ENCODE results near the gene ELN.

DNA sequence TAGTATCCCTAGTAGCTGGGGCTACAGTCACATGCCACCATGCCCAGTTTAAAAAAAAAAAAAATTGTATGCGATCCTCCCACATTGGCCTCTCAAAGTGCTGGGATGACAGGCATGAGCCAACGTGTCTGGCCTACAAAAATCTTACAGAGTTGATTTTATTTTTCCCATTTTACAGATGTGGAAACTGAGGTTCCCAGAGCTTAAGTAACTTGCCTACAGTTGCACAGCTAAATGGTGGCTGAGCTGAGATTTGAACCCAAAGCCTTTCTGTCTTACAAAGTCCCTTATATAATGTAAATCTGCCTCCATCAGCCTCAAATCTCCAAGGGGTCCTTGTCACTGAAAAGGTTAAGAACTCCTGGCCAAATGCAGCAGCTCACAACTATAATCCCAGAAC lies 31.1 kb downstream of the ELN start:
- TF ChIP-seq CTCF (IDR thresholded peaks at IDR 0.05): no peak
- TF ChIP-seq POLR2A (IDR thresholded peaks at IDR 0.05): no peak
